Progenitor cell of endocrine pancreas (in vitro differentiated cells): ENCODE data around the gene CIC. TPM values are rescaled to one million over a fixed set of nuclear protein-coding genes. Genes with fewer than 3 reads are reported as not detected.

Experiments
- DNase-seq: peaks from one replicate; pipeline ENCODE4 v3.0.0; 2021; ENCODE audit warnings: low spot score; ENCODE audit not compliant: unreplicated experiment
- H3K27ac Mint-ChIP-seq: 2 replicates; pipeline ENCODE4 v1.8.0; 2021; ENCODE audit warnings: mild to moderate bottlenecking, moderate library complexity, mixed read lengths
- H3K27me3 Mint-ChIP-seq: 2 replicates; pipeline ENCODE4 v1.8.0; 2021; ENCODE audit warnings: mixed read lengths
- H3K36me3 Mint-ChIP-seq: 2 replicates; pipeline ENCODE4 v1.8.0; 2022; ENCODE audit warnings: mixed read lengths; ENCODE audit not compliant: insufficient read depth
- H3K4me1 Mint-ChIP-seq: 2 replicates; pipeline ENCODE4 v1.8.0; 2021; ENCODE audit warnings: low read depth, mixed read lengths
- H3K4me3 Mint-ChIP-seq: 2 replicates; pipeline ENCODE4 v1.8.0; 2021; ENCODE audit warnings: low read depth, mild to moderate bottlenecking, moderate library complexity, mixed read lengths
- H3K9me3 Mint-ChIP-seq: 2 replicates; pipeline ENCODE4 v1.8.0; 2021; ENCODE audit warnings: low read depth, mixed read lengths
- CTCF ChIP-seq: fragments of 200-600 bp; sonication (generic); IDR thresholded peaks from one replicate; pipeline ENCODE4 v1.5.0; 2021; ENCODE audit warnings: antibody characterized with exemption, mild to moderate bottlenecking; ENCODE audit not compliant: unreplicated experiment
- total RNA-seq: library from RNA; stranded (reverse); gene quantifications from 2 replicates; pipeline ENCODE4 v1.2.1, GENCODE V29; 2021

The CIC gene
- total RNA-seq, 1 donor from 2014 or later: 86.0 TPM

- H3K4me1 Mint-ChIP-seq: peaks cover 3% of the 10 kb centered on the region
- H3K27ac Mint-ChIP-seq: no peak overlapping the region
- DNase-seq: no peak
- H3K9me3 Mint-ChIP-seq: no peaks in the 10 kb centered on the region
- H3K27me3 Mint-ChIP-seq: no peaks in the 10 kb centered on the region
- TF ChIP-seq CTCF: no peak
- peaks cover 18% of the 10 kb centered on the region for H3K36me3 Mint-ChIP-seq
- no peak overlapping the region for H3K4me3 Mint-ChIP-seq
These were observed 43.2 kb upstream of the CIC start for GRCh38 chr19:42225718-42226292.

- Mint-ChIP-seq H3K4me1 (no peaks in the 10 kb centered on the region), H3K36me3 (peaks cover 20% of the 10 kb centered on the region), H3K27ac (no peak overlapping the region), H3K4me3 (no peak overlapping the region), H3K27me3 (no peaks in the 10 kb centered on the region), H3K9me3 (no peaks in the 10 kb centered on the region)
- no peak for TF ChIP-seq CTCF
- no peak for DNase-seq
These were observed 42.2 kb upstream of the CIC start for GRCh38 chr19:42226886-42227285.

- peak overlapping the region; percentile 41 for H3K27ac Mint-ChIP-seq
- no peaks in the 10 kb centered on the region for H3K4me1 Mint-ChIP-seq
- DNase-seq: no peak
- H3K27me3 Mint-ChIP-seq: no peaks in the 10 kb centered on the region
- H3K4me3 Mint-ChIP-seq: no peak overlapping the region
- no peak for TF ChIP-seq CTCF
- peaks cover 23% of the 10 kb centered on the region for H3K36me3 Mint-ChIP-seq
- H3K9me3 Mint-ChIP-seq: no peaks in the 10 kb centered on the region
These were observed 40.4 kb upstream of the CIC start for GRCh38 chr19:42228641-42229040.

GRCh38 chr19:42229301-42229854 lies 39.7 kb upstream of the CIC start:
- Mint-ChIP-seq H3K36me3 (peaks cover 26% of the 10 kb centered on the region), H3K4me1 (no peaks in the 10 kb centered on the region), H3K27me3 (no peaks in the 10 kb centered on the region), H3K27ac (peak overlapping the region; percentile 79), H3K9me3 (no peaks in the 10 kb centered on the region), H3K4me3 (no peak overlapping the region)
- no peak for DNase-seq
- no peak for TF ChIP-seq CTCF

GRCh38 chr19:42229855-42230351 lies 39.1 kb upstream of the CIC start:
- DNase-seq: no peak
- Mint-ChIP-seq H3K4me1 (no peaks in the 10 kb centered on the region), H3K27me3 (no peaks in the 10 kb centered on the region), H3K9me3 (no peaks in the 10 kb centered on the region), H3K36me3 (peaks cover 25% of the 10 kb centered on the region), H3K27ac (peak overlapping the region; percentile 79), H3K4me3 (no peak overlapping the region)
- no peak for TF ChIP-seq CTCF
